OCI-LY1 (cell line): ENCODE results near the gene CCDC57.

Source experiments
- H2AFZ ChIP-seq: fragments of 200-600 bp; sonication (generic), shearing (Covaris generic); 2 replicates; pipeline ENCODE4 v1.6.0; 2014; ENCODE audit warnings: antibody characterized with exemption, mild to moderate bottlenecking, low read length
- H3F3A ChIP-seq: fragments of 200-600 bp; sonication (generic), shearing (Covaris generic); 2 replicates; pipeline ENCODE4 v1.6.0; 2014; ENCODE audit warnings: mild to moderate bottlenecking, antibody characterized with exemption, low read length, moderate library complexity; ENCODE audit not compliant: insufficient read depth
- H3K27ac ChIP-seq: fragments of 200-600 bp; sonication (generic); 2 replicates; pipeline ENCODE4 v1.5.1; 2014; ENCODE audit warnings: low read length, mixed run types, mild to moderate bottlenecking, low read depth; ENCODE audit not compliant: poor library complexity, severe bottlenecking
- H3K27me3 ChIP-seq: fragments of 200-600 bp; sonication (generic); 2 replicates; pipeline ENCODE4 v1.6.0; 2014; ENCODE audit warnings: antibody characterized with exemption, mild to moderate bottlenecking, low read length, moderate library complexity; ENCODE audit not compliant: insufficient read depth
- H3K36me3 ChIP-seq: fragments of 200-600 bp; sonication (generic); 2 replicates; pipeline ENCODE4 v1.6.1; 2014; ENCODE audit warnings: mild to moderate bottlenecking, antibody characterized with exemption, low read length, moderate library complexity, mixed read lengths; ENCODE audit not compliant: insufficient read depth
- H3K4me1 ChIP-seq: fragments of 200-600 bp; sonication (generic); 2 replicates; pipeline ENCODE4 v1.5.1; 2014; ENCODE audit warnings: mild to moderate bottlenecking, low read length, moderate library complexity; ENCODE audit not compliant: insufficient read depth, severe bottlenecking
- H3K4me2 ChIP-seq: fragments of 200-600 bp; sonication (generic), shearing (Covaris generic); 2 replicates; pipeline ENCODE4 v1.6.1; 2014; ENCODE audit warnings: low read length
- H3K4me3 ChIP-seq: fragments of 200-600 bp; sonication (generic); 2 replicates; pipeline ENCODE4 v1.5.1; 2014; ENCODE audit warnings: low read length, low read depth, mild to moderate bottlenecking, mixed read lengths; ENCODE audit not compliant: poor library complexity, severe bottlenecking
- H3K79me2 ChIP-seq: fragments of 200-600 bp; shearing (Covaris generic); 2 replicates; pipeline ENCODE4 v1.6.1; 2016; ENCODE audit warnings: mixed run types, low read length, mixed read lengths; ENCODE audit not compliant: insufficient read depth
- H3K9ac ChIP-seq: fragments of 200-600 bp; sonication (generic), shearing (Covaris generic); 2 replicates; pipeline ENCODE4 v1.6.1; 2014; ENCODE audit warnings: mild to moderate bottlenecking, low read length, mixed read lengths
- H3K9me2 ChIP-seq: fragments of 200-600 bp; sonication (generic), shearing (Covaris generic); 2 replicates; pipeline ENCODE4 v1.6.1; 2014; ENCODE audit warnings: low read depth, mild to moderate bottlenecking, low read length, mixed read lengths
- H3K9me3 ChIP-seq: fragments of 200-600 bp; shearing (Covaris generic); 2 replicates; pipeline ENCODE4 v1.6.1; 2014; ENCODE audit warnings: low read length, mixed read lengths
- H4K20me1 ChIP-seq: fragments of 200-600 bp; sonication (generic), shearing (Covaris generic); 2 replicates; pipeline ENCODE4 v1.6.0; 2016; ENCODE audit warnings: mild to moderate bottlenecking, low read length; ENCODE audit not compliant: insufficient read depth
- EZH2 ChIP-seq: fragments of 200-600 bp; sonication (generic), shearing (Covaris generic); IDR thresholded peaks from 2 replicates; pipeline ENCODE4 v1.8.0; 2017; ENCODE audit warnings: borderline replicate concordance, mixed run types, mild to moderate bottlenecking, antibody characterized with exemption, low read length, moderate library complexity, mixed read lengths
- TF ChIP-seq, protein P1 (sequence below): fragments of 200-600 bp; sonication (generic), shearing (Covaris generic); IDR thresholded peaks from 2 replicates; pipeline ENCODE4 v1.5.1; 2017; ENCODE audit warnings: mild to moderate bottlenecking, antibody characterized with exemption, low read length, moderate library complexity, mixed read lengths

The CCDC57 gene

DNA sequence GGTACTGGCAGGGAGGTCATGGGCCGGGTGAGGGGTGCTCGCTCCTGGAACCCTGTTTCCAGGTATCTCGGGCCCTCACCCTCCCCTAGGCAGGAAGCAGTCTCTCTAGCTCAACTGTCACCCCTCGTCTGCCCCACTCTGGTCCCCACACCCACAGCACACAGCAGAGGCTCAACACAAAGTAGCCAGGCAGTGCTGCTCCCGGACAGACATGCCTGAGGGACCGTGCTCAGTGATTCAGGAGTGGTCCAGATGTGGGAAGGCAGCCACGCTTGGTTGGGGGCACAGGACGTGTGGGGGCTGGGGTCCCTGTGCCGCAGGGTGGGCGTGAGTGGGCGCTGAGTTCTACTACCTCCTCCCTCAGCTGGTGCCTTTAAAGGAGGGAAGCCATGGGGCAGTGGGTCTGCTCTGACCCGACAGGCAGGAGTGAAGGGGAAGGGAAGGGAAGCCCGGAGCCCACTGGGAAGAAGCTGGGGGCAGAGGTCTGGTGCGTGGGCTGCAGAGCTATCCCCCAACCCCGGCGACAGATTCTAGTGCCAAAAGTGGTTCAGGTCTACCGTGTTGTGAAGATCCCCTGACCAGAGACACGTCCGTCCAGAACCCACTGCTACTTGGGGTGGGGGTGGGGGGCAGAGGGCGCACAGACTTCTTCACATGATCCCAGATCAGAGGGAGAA is 28.0 kb upstream of the CCDC57 start:
- Histone ChIP-seq H2AFZ (no peak overlapping the region), H3K4me2 (no peak overlapping the region), H3K4me3 (no peak overlapping the region), H3K27ac (no peak overlapping the region), H4K20me1 (no peaks in the 10 kb centered on the region), H3F3A (no peaks in the 10 kb centered on the region), H3K36me3 (peaks cover 45% of the 10 kb centered on the region), H3K9ac (no peak overlapping the region), H3K4me1 (no peaks in the 10 kb centered on the region), H3K27me3 (peaks cover 5% of the 10 kb centered on the region; the same call in 1 of the 2 replicates), H3K9me2 (no peaks in the 10 kb centered on the region), H3K79me2 (no peaks in the 10 kb centered on the region), H3K9me3 (no peaks in the 10 kb centered on the region)
- no peak for TF ChIP-seq EZH2
- TF ChIP-seq, protein P1, sequence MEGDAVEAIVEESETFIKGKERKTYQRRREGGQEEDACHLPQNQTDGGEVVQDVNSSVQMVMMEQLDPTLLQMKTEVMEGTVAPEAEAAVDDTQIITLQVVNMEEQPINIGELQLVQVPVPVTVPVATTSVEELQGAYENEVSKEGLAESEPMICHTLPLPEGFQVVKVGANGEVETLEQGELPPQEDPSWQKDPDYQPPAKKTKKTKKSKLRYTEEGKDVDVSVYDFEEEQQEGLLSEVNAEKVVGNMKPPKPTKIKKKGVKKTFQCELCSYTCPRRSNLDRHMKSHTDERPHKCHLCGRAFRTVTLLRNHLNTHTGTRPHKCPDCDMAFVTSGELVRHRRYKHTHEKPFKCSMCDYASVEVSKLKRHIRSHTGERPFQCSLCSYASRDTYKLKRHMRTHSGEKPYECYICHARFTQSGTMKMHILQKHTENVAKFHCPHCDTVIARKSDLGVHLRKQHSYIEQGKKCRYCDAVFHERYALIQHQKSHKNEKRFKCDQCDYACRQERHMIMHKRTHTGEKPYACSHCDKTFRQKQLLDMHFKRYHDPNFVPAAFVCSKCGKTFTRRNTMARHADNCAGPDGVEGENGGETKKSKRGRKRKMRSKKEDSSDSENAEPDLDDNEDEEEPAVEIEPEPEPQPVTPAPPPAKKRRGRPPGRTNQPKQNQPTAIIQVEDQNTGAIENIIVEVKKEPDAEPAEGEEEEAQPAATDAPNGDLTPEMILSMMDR = no peak

DNA sequence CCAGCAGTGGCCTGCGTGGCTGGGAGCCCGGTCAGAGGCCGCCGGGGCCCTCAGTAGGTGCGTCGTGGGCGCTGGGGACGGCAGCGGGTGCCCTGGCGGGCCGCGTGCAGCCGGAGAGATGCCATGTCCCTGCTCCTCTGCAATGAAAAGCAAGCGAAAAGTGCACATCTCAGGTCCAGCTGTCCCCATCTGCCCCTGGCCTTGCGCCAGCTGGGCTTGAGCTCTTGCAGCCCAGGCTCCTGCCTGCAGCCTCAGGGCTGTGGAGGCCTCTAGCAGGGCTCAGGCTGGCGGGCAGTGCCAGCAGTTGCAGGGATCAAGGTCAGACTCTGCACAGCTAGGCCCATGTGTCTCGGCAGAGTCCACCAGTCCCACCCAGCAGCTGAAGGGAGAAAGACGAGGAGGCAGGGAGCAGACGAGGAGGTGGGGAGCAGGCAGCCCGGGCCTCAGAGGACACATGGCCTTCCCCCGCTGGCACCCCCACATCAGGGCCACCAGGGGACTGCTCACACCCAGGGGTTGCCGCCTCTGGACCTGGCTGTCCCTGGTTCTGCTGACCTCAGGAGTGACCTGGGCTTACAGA is 27.4 kb upstream of the CCDC57 start:
- Histone ChIP-seq H2AFZ (no peak overlapping the region), H3K79me2 (no peaks in the 10 kb centered on the region), H3K4me2 (no peak overlapping the region), H3K27me3 (peaks cover 7% of the 10 kb centered on the region; the same call in 1 of the 2 replicates), H3K36me3 (peaks cover 39% of the 10 kb centered on the region), H3K4me3 (no peak overlapping the region), H3K9me2 (no peaks in the 10 kb centered on the region), H3F3A (no peaks in the 10 kb centered on the region), H4K20me1 (no peaks in the 10 kb centered on the region), H3K4me1 (no peaks in the 10 kb centered on the region), H3K9me3 (no peaks in the 10 kb centered on the region), H3K9ac (no peak overlapping the region), H3K27ac (no peak overlapping the region)
- TF ChIP-seq EZH2 = no peak
- TF ChIP-seq, protein P1 = no peak

DNA sequence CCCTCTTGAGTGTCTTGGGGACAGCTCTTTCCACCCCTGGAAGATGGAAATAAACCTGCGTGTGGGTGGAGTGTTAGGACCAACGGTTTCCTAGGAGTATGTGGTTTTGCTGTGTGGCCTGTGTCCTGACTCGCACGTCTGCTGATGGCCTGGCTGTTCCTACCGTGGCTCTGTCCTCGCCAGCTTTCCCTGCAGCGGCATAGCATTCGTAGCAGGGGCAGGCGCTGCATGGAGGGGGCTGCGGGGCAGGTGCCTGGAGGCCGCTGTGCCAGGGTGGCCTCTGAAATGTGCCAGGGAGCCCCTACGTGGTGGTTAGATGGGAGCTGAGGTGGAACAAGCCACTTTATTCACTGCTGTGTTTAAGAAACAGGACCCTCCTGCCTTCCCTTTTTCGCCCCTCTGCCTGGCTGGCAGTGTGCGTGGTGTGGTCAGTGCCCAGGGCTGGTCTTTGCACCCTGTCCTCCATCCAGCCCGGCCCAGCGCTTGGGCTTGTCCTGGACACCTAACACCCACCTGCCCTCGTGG is 26.8 kb upstream of the CCDC57 start:
- no peak overlapping the region for H3K4me2 ChIP-seq
- TF ChIP-seq, protein P1 = no peak
- TF ChIP-seq EZH2 = no peak

More for the DNA sequence above, 26.8 kb upstream of the CCDC57 start:
- no peak overlapping the region for H2AFZ ChIP-seq
- H3F3A ChIP-seq = no peaks in the 10 kb centered on the region
- H4K20me1 ChIP-seq = no peaks in the 10 kb centered on the region
- H3K9me3 ChIP-seq = no peaks in the 10 kb centered on the region
- peaks cover 7% of the 10 kb centered on the region; the same call in 1 of the 2 replicates for H3K27me3 ChIP-seq
- H3K9me2 ChIP-seq = no peaks in the 10 kb centered on the region
- no peaks in the 10 kb centered on the region for H3K79me2 ChIP-seq
- H3K27ac ChIP-seq = no peak overlapping the region
- peaks cover 33% of the 10 kb centered on the region for H3K36me3 ChIP-seq
- no peak overlapping the region for H3K9ac ChIP-seq
- H3K4me3 ChIP-seq = no peak overlapping the region
- H3K4me1 ChIP-seq = no peaks in the 10 kb centered on the region
